ENCODE data around the gene TSPAN8.

DNA sequence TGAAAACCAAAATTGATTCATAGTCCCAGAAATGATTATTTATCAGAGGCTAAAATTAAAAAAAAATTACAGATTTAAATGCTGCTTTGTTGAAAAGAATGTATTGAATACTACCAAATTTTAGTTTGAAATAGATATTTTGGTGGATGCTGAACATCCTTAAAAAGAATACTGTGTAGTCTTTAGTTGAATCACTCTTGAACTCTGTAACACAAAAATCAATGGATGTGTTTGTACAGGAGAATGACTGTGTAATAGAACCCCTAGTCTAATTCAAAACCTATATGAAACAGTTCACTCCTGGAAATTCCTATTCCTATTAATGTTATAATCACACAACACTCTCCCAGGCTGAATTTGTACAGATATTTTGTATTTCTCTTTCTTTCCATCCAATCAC lies 1.5 kb upstream of the TSPAN8 start:
- TF ChIP-seq SIN3A (IDR thresholded peaks at IDR 0.05; ENCODE audit: borderline replicate concordance, insufficient read depth, low read length) (no peak), POLR2AphosphoS5 (IDR thresholded peaks at IDR 0.05; ENCODE audit: low read depth, low read length) (no peak), FOXP2 (optimal IDR thresholded peaks at IDR 0.05; ENCODE audit: borderline replicate concordance, extremely low read depth, extremely low read length, insufficient read depth) (no peak), TAF1 (IDR thresholded peaks at IDR 0.05; ENCODE audit: borderline replicate concordance, insufficient read depth, low read length) (no peak)
- TF ChIP-seq, protein P1, sequence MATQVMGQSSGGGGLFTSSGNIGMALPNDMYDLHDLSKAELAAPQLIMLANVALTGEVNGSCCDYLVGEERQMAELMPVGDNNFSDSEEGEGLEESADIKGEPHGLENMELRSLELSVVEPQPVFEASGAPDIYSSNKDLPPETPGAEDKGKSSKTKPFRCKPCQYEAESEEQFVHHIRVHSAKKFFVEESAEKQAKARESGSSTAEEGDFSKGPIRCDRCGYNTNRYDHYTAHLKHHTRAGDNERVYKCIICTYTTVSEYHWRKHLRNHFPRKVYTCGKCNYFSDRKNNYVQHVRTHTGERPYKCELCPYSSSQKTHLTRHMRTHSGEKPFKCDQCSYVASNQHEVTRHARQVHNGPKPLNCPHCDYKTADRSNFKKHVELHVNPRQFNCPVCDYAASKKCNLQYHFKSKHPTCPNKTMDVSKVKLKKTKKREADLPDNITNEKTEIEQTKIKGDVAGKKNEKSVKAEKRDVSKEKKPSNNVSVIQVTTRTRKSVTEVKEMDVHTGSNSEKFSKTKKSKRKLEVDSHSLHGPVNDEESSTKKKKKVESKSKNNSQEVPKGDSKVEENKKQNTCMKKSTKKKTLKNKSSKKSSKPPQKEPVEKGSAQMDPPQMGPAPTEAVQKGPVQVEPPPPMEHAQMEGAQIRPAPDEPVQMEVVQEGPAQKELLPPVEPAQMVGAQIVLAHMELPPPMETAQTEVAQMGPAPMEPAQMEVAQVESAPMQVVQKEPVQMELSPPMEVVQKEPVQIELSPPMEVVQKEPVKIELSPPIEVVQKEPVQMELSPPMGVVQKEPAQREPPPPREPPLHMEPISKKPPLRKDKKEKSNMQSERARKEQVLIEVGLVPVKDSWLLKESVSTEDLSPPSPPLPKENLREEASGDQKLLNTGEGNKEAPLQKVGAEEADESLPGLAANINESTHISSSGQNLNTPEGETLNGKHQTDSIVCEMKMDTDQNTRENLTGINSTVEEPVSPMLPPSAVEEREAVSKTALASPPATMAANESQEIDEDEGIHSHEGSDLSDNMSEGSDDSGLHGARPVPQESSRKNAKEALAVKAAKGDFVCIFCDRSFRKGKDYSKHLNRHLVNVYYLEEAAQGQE (IDR thresholded peaks at IDR 0.05; ENCODE audit: insufficient read depth in 1 of 2, low read depth in 2 of 2, low read length in 2 of 2), result no peak
